ENCODE results near the gene MADD. TPM values are rescaled to one million over a fixed set of nuclear protein-coding genes. Genes with fewer than 3 reads are reported as not detected.
A peak's percentile ranks its signal among the peaks of the same experiment; 100 is the strongest.

The MADD gene
- total and polyA plus RNA-seq, 2 experiments from 2014 or later: 9.9 to 17.4 TPM

GRCh38 chr11:47376525-47377371 lies 106.8 kb downstream of the MADD start:
- no peaks in the 10 kb centered on the region for H3K9me2 ChIP-seq (ENCODE audit: insufficient read depth)
- no peaks in the 10 kb centered on the region for H3F3A ChIP-seq (ENCODE audit: insufficient read depth)
- H3K9me3 ChIP-seq (ENCODE audit: low read depth): no peaks in the 10 kb centered on the region
- no peak overlapping the region for H2AFZ ChIP-seq
- no peaks in the 10 kb centered on the region for H3K36me3 ChIP-seq (ENCODE audit: low read depth)
- H3K27me3 ChIP-seq (replicated peaks; ENCODE audit: insufficient read depth): no peaks in the 10 kb centered on the region
- H3K4me3 ChIP-seq: no peak overlapping the region
- DNase-seq: peak; percentile 23
- WGBS, 2 experiments (ENCODE audit: low coverage in 1 of 2, low lambda C conversion rate in 2 of 2, missing lambda C conversion rate in 2 of 2): 78 to 80% methylated on average over 12 to 14 of the region's 14 CpGs
- no peak overlapping the region for H3K9ac ChIP-seq
- H3K79me2 ChIP-seq (ENCODE audit: insufficient read depth): no peaks in the 10 kb centered on the region
- in situ Hi-C loops (cut with MboI): loop anchor here (10.0 kb wide), 1 partner anchor 68 kb away; the partner anchor contains the start of gene RAPSN
- H3K4me2 ChIP-seq (ENCODE audit: unreplicated experiment): no peak overlapping the region
- TF ChIP-seq EZH2phosphoT487 (IDR thresholded peaks at IDR 0.05; ENCODE audit: insufficient read depth, low read depth): no peak
- no peak for TF ChIP-seq EZH2 (IDR thresholded peaks at IDR 0.05; ENCODE audit: insufficient read depth, poor library complexity, severe bottlenecking)
- no peak overlapping the region for H3K27ac ChIP-seq
- 0 out of 2 replicates have a peak, but pooled peaks cover 3% of the 10 kb centered on the region for H3K4me1 ChIP-seq (ENCODE audit: insufficient read depth)
- H4K20me1 ChIP-seq (ENCODE audit: insufficient read depth): no peaks in the 10 kb centered on the region

- WGBS, 2 experiments (ENCODE audit: low coverage in 1 of 2, low lambda C conversion rate in 2 of 2, missing lambda C conversion rate in 2 of 2): 93 to 96% methylated on average over 3 to 5 of the region's 5 CpGs
- no peaks in the 10 kb centered on the region for H3K27me3 ChIP-seq (replicated peaks; ENCODE audit: insufficient read depth)
- no peaks in the 10 kb centered on the region for H3K9me2 ChIP-seq (ENCODE audit: insufficient read depth)
- no peak overlapping the region for H3K27ac ChIP-seq
- no peak overlapping the region for H3K4me2 ChIP-seq (ENCODE audit: unreplicated experiment)
- no peak overlapping the region for H3K9ac ChIP-seq
- H3F3A ChIP-seq (ENCODE audit: insufficient read depth): no peaks in the 10 kb centered on the region
- H2AFZ ChIP-seq: no peak overlapping the region
- DNase-seq: no peak
- H3K4me3 ChIP-seq: no peak overlapping the region
- no peaks in the 10 kb centered on the region for H3K36me3 ChIP-seq (ENCODE audit: low read depth)
- no peaks in the 10 kb centered on the region for H4K20me1 ChIP-seq (ENCODE audit: insufficient read depth)
- no peak for TF ChIP-seq EZH2 (IDR thresholded peaks at IDR 0.05; ENCODE audit: insufficient read depth, poor library complexity, severe bottlenecking)
- no peak for TF ChIP-seq EZH2phosphoT487 (IDR thresholded peaks at IDR 0.05; ENCODE audit: insufficient read depth, low read depth)
- H3K9me3 ChIP-seq (ENCODE audit: low read depth): no peaks in the 10 kb centered on the region
- in situ Hi-C loops (cut with MboI): loop anchor here (10.0 kb wide), 1 partner anchor 67 kb away; the partner anchor contains the start of gene RAPSN
- 0 out of 2 replicates have a peak, but pooled peaks cover 3% of the 10 kb centered on the region for H3K4me1 ChIP-seq (ENCODE audit: insufficient read depth)
- H3K79me2 ChIP-seq (ENCODE audit: insufficient read depth): no peaks in the 10 kb centered on the region
Measured at GRCh38 chr11:47377571-47378009, 107.7 kb downstream of the MADD start.

GRCh38 chr11:47378010-47378835 lies 108.3 kb downstream of the MADD start, which contains the start of gene SPI1:
TSS of gene SPI1 (minus strand) at chr11:47378547. CDS start at chr11:47378353, 194 bp downstream.
- Histone ChIP-seq H3K4me2 (ENCODE audit: unreplicated experiment) (no peak within 1 kb of the TSS), H2AFZ (no peak within 1 kb of the TSS), H3K4me3 (no peak within 1 kb of the TSS), H3K36me3 (ENCODE audit: low read depth) (no peaks in the 10 kb centered on the region), H3K79me2 (ENCODE audit: insufficient read depth) (no peaks in the 10 kb centered on the region), H3F3A (ENCODE audit: insufficient read depth) (no peaks in the 10 kb centered on the region), H3K4me1 (ENCODE audit: insufficient read depth) (0 out of 2 replicates have a peak, but pooled peaks cover 3% of the 10 kb centered on the region), H3K9me3 (ENCODE audit: low read depth) (no peaks in the 10 kb centered on the region), H3K27me3 (replicated peaks; ENCODE audit: insufficient read depth) (no peaks in the 10 kb centered on the region), H3K9me2 (ENCODE audit: insufficient read depth) (no peaks in the 10 kb centered on the region), H4K20me1 (ENCODE audit: insufficient read depth) (no peaks in the 10 kb centered on the region), H3K27ac (no peak within 1 kb of the TSS), H3K9ac (no peak within 1 kb of the TSS)
- DNase-seq: no peak
- in situ Hi-C loops (cut with MboI): loop anchor here (10.0 kb wide), 1 partner anchor 67 kb away; the partner anchor contains the start of gene RAPSN
- 74 to 81% methylated on average over 25 to 31 of the region's 31 CpGs for WGBS, 2 experiments (ENCODE audit: low coverage in 1 of 2, low lambda C conversion rate in 2 of 2, missing lambda C conversion rate in 2 of 2)
- TF ChIP-seq EZH2phosphoT487 (IDR thresholded peaks at IDR 0.05; ENCODE audit: insufficient read depth, low read depth): no peak
- TF ChIP-seq EZH2 (IDR thresholded peaks at IDR 0.05; ENCODE audit: insufficient read depth, poor library complexity, severe bottlenecking): no peak

GRCh38 chr11:47378836-47379170 lies 108.9 kb downstream of the MADD start:
- H3K79me2 ChIP-seq (ENCODE audit: insufficient read depth): no peaks in the 10 kb centered on the region
- no peaks in the 10 kb centered on the region for H3K27me3 ChIP-seq (replicated peaks; ENCODE audit: insufficient read depth)
- H3K4me1 ChIP-seq (ENCODE audit: insufficient read depth): 0 out of 2 replicates have a peak, but pooled peaks cover 3% of the 10 kb centered on the region
- no peak for DNase-seq
- H3K36me3 ChIP-seq (ENCODE audit: low read depth): no peaks in the 10 kb centered on the region
- no peaks in the 10 kb centered on the region for H4K20me1 ChIP-seq (ENCODE audit: insufficient read depth)
- no peaks in the 10 kb centered on the region for H3K9me2 ChIP-seq (ENCODE audit: insufficient read depth)
- no peak overlapping the region for H3K9ac ChIP-seq
- TF ChIP-seq EZH2 (IDR thresholded peaks at IDR 0.05; ENCODE audit: insufficient read depth, poor library complexity, severe bottlenecking) (no peak), EZH2phosphoT487 (IDR thresholded peaks at IDR 0.05; ENCODE audit: insufficient read depth, low read depth) (no peak)
- H3K27ac ChIP-seq: no peak overlapping the region
- in situ Hi-C loops (cut with MboI): loop anchor here (10.0 kb wide), 1 partner anchor 66 kb away; the partner anchor contains the start of gene RAPSN
- no peaks in the 10 kb centered on the region for H3F3A ChIP-seq (ENCODE audit: insufficient read depth)
- H3K9me3 ChIP-seq (ENCODE audit: low read depth): no peaks in the 10 kb centered on the region
- H3K4me3 ChIP-seq: no peak overlapping the region
- no peak overlapping the region for H3K4me2 ChIP-seq (ENCODE audit: unreplicated experiment)
- H2AFZ ChIP-seq: no peak overlapping the region
